ENCODE results near the gene MAPK6. TPM values are rescaled to one million over a fixed set of nuclear protein-coding genes. Genes with fewer than 3 reads are reported as not detected.
A peak's percentile ranks its signal among the peaks of the same experiment; 100 is the strongest.

The MAPK6 gene
- total RNA-seq, 1 experiment from 2014 or later = 35.9 TPM

DNA sequence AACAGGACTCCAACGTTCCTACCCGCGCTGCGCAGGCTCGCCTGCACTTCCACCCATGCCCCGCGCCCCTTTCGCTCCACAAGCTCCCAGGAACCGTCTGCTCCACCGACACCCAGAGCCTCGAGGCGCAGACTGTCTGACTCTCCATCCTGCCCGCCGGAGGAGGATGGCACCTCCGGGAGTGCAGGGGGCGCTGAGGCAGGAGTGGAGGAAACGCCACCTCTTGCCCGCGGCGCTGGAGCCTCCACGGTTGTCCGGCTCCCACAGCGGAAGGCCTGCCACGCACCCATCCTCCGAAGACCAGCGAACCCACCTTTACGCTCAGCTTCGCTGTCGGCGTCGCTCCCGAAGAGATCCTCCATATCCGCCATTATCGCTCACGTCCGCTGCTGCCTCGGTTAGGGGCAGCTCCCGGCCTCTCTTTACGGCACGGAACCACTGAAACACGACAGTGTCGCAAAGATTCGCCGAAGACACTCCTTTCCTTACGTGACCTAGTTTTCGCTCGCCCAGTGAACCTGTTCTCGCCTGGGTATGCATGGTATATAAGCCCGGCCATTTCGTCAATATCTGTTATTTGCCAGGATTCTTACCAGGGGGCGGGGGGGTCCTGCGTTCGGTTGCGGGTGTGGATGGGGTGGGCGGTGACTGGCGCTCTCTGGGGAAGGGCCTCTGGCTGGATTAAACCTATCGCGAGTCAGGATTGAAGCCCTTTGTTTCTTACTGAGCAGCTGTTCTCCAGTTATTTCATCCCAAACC is 47.5 kb upstream of the MAPK6 start, which contains the start of gene LEO1:
LEO1 (minus strand) TSS at position 404 of the 759 bp plus-strand sequence; CDS start at position 371, 33 bp downstream.
- CTCF ChIA-PET = interaction anchor here (0.7 to 1.2 kb wide), 5 partner anchors 87 to 214 kb away, joined by 3 to 10 read pairs (median 4); no protein-coding TSS in a partner anchor
- peak within 1 kb of the TSS; percentile 97 for H3K27ac Mint-ChIP-seq (ENCODE audit: unreplicated experiment)
- intact Hi-C loops (cut with micrococcal nuclease; ENCODE audit: unreplicated experiment) = loop anchor here (5.0 kb wide), 1 partner anchor 189 kb away; no protein-coding TSS in a partner anchor
- peak within 1 kb of the TSS; percentile 98 for H3K4me3 Mint-ChIP-seq (ENCODE audit: low read depth, unreplicated experiment)
- H3K36me3 Mint-ChIP-seq (ENCODE audit: insufficient read depth, unreplicated experiment) = peaks cover 21% of the 10 kb centered on the region
- DNase-seq = peak; percentile 84
- TSS peak; percentile 70 for BruUV-seq (replicated peaks)
- H3K27me3 Mint-ChIP-seq (ENCODE audit: unreplicated experiment) = no peaks in the 10 kb centered on the region
- H3K4me1 Mint-ChIP-seq (ENCODE audit: low read depth, unreplicated experiment) = no peaks in the 10 kb centered on the region
- TF ChIP-seq, protein P1, sequence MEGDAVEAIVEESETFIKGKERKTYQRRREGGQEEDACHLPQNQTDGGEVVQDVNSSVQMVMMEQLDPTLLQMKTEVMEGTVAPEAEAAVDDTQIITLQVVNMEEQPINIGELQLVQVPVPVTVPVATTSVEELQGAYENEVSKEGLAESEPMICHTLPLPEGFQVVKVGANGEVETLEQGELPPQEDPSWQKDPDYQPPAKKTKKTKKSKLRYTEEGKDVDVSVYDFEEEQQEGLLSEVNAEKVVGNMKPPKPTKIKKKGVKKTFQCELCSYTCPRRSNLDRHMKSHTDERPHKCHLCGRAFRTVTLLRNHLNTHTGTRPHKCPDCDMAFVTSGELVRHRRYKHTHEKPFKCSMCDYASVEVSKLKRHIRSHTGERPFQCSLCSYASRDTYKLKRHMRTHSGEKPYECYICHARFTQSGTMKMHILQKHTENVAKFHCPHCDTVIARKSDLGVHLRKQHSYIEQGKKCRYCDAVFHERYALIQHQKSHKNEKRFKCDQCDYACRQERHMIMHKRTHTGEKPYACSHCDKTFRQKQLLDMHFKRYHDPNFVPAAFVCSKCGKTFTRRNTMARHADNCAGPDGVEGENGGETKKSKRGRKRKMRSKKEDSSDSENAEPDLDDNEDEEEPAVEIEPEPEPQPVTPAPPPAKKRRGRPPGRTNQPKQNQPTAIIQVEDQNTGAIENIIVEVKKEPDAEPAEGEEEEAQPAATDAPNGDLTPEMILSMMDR (IDR thresholded peaks at IDR 0.05; ENCODE audit: unreplicated experiment) = no peak
- H3K9me3 Mint-ChIP-seq (ENCODE audit: low read depth, unreplicated experiment) = no peaks in the 10 kb centered on the region

DNA sequence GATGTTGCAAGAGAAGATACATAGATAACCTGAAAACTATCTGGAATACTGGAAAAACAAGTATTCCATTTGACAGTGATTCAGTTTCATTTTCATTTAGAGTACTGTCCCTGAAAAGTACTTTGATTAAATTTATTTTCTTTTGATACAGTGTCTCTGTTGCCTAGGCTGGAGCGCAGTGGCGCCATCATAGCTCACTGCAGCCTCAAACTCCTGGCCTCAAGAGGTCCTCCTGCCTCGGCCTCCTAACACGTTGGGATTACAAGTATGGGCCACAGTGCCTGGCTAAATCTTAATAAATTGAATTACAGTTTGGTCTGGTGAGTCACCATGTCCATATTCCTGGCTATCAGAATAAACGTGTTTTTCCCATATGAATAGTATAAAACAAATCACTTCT is 45.8 kb upstream of the MAPK6 start:
- TSS peak; percentile 30 for BruUV-seq (replicated peaks)
- intact Hi-C loops (cut with micrococcal nuclease; ENCODE audit: unreplicated experiment) = loop anchor here (5.0 kb wide), 1 partner anchor 191 kb away; no protein-coding TSS in a partner anchor
- Mint-ChIP-seq H3K27me3 (ENCODE audit: unreplicated experiment) (no peaks in the 10 kb centered on the region), H3K36me3 (ENCODE audit: insufficient read depth, unreplicated experiment) (peaks cover 21% of the 10 kb centered on the region), H3K27ac (ENCODE audit: unreplicated experiment) (no peak overlapping the region), H3K9me3 (ENCODE audit: low read depth, unreplicated experiment) (no peaks in the 10 kb centered on the region), H3K4me3 (ENCODE audit: low read depth, unreplicated experiment) (no peak overlapping the region), H3K4me1 (ENCODE audit: low read depth, unreplicated experiment) (no peaks in the 10 kb centered on the region)
- DNase-seq = no peak
- CTCF ChIA-PET = no interaction called here
- TF ChIP-seq, protein P1 (IDR thresholded peaks at IDR 0.05; ENCODE audit: unreplicated experiment) = no peak

DNA sequence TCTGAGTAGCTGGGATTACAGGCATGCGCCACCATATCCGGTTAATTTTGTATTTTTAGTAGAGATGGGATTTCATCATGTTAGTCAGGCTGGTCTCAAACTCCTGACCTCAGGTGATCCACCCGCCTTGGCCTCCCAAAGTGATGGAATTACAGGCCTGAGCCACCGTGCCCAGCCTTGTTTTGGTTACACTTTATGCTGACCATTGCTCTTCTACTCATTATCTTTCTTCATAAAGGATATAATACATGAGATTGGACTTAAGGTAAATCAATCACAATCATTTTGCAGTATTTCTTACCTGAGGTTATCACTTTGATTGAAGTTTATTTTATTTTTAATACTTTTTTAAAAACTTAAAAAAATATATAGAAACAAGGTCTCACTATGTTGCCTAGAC is 45.2 kb upstream of the MAPK6 start:
- peaks cover 21% of the 10 kb centered on the region for H3K36me3 Mint-ChIP-seq (ENCODE audit: insufficient read depth, unreplicated experiment)
- H3K9me3 Mint-ChIP-seq (ENCODE audit: low read depth, unreplicated experiment) = no peaks in the 10 kb centered on the region
- no peak for DNase-seq
- BruUV-seq (replicated peaks) = no TSS peak
- intact Hi-C loops (cut with micrococcal nuclease; ENCODE audit: unreplicated experiment) = loop anchor here (5.0 kb wide), 1 partner anchor 191 kb away; no protein-coding TSS in a partner anchor
- CTCF ChIA-PET = interaction anchor here (0.6 kb wide), 1 partner anchor 128 kb away, joined by 5 read pairs; no protein-coding TSS in a partner anchor
- TF ChIP-seq, protein P1 (IDR thresholded peaks at IDR 0.05; ENCODE audit: unreplicated experiment) = no peak
- no peaks in the 10 kb centered on the region for H3K27me3 Mint-ChIP-seq (ENCODE audit: unreplicated experiment)
- H3K4me1 Mint-ChIP-seq (ENCODE audit: low read depth, unreplicated experiment) = no peaks in the 10 kb centered on the region
- H3K27ac Mint-ChIP-seq (ENCODE audit: unreplicated experiment) = no peak overlapping the region
- H3K4me3 Mint-ChIP-seq (ENCODE audit: low read depth, unreplicated experiment) = no peak overlapping the region

DNA sequence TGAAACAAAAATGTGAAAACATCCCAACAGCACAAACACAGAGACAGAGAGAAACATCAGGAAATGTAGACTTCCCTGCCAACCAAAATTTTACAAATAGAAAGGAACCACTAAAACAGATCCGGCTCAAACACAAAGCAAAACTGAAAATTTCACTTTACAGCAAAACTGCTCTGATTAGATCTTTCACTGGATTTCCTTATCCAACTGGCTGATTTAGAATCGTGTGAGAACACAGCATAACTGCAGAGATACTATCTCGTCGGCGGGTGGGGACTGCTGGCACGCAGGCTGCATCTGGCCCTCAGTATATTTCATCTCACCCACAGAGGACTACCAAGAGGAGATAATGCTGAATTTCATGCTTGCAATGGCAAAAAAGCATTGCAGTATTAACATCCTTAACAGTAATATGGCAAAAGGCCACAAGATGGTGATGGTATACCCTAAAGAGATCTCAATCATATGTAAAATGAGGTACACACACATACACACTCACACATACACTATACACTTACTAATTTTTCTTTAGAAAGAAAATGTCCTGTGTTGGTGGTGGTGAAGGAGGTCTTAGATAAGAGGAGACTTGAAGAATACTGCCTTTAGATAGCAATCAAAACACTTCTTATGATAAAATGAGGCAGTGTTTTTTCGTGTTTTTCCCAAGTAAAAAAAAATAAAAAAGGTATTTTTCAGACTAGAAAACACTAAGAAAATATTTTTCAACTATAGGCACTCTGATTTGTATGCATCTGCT is 36.8 kb upstream of the MAPK6 start:
- H3K36me3 Mint-ChIP-seq (ENCODE audit: insufficient read depth, unreplicated experiment) = peaks cover 4% of the 10 kb centered on the region
- CTCF ChIA-PET = interaction anchor here (1.0 to 1.5 kb wide), 3 partner anchors 90 to 158 kb away, joined by 3 to 10 read pairs (median 5); no protein-coding TSS in a partner anchor
- TF ChIP-seq, protein P1 (IDR thresholded peaks at IDR 0.05; ENCODE audit: unreplicated experiment) = peak; percentile 48
- H3K4me1 Mint-ChIP-seq (ENCODE audit: low read depth, unreplicated experiment) = peaks cover 14% of the 10 kb centered on the region
- H3K27me3 Mint-ChIP-seq (ENCODE audit: unreplicated experiment) = no peaks in the 10 kb centered on the region
- no peak overlapping the region for H3K27ac Mint-ChIP-seq (ENCODE audit: unreplicated experiment)
- DNase-seq = peak; percentile 13
- H3K4me3 Mint-ChIP-seq (ENCODE audit: low read depth, unreplicated experiment) = peak overlapping the region; percentile 28
- intact Hi-C loops (cut with micrococcal nuclease; ENCODE audit: unreplicated experiment) = loop anchor here (1.0 kb wide), 2 partner anchors 97 to 158 kb away; no protein-coding TSS in a partner anchor
- BruUV-seq (replicated peaks) = no TSS peak
- H3K9me3 Mint-ChIP-seq (ENCODE audit: low read depth, unreplicated experiment) = no peaks in the 10 kb centered on the region
